ENCODE measurements around the gene PHF23.

Gene PHF23

DNA sequence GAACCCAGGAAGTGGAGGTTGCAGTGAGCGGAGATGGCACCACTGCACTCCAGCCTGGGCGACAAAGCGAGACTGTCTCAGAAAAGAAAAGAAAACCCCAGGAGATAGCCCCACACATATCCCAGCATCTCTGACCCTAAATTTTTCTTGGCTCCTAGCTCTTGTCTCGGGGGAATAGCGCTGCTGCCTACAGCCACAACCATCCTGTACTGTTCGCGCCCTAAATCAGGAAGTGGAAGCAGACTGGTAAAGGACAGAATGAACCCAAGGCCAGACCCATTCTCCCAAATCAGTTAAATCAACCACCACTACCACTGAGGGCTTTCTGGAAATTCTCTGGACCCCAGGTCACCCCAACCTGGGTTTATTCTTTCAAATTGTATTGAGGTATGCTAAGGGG is 10.6 kb upstream of the PHF23 start:
- H3K27ac ChIP-seq = peak overlapping the region; percentile 91; the same call in 1 of the 2 replicates
- TF ChIP-seq, protein P1, sequence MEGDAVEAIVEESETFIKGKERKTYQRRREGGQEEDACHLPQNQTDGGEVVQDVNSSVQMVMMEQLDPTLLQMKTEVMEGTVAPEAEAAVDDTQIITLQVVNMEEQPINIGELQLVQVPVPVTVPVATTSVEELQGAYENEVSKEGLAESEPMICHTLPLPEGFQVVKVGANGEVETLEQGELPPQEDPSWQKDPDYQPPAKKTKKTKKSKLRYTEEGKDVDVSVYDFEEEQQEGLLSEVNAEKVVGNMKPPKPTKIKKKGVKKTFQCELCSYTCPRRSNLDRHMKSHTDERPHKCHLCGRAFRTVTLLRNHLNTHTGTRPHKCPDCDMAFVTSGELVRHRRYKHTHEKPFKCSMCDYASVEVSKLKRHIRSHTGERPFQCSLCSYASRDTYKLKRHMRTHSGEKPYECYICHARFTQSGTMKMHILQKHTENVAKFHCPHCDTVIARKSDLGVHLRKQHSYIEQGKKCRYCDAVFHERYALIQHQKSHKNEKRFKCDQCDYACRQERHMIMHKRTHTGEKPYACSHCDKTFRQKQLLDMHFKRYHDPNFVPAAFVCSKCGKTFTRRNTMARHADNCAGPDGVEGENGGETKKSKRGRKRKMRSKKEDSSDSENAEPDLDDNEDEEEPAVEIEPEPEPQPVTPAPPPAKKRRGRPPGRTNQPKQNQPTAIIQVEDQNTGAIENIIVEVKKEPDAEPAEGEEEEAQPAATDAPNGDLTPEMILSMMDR (conservative IDR thresholded peaks at IDR 0.05) = no peak

DNA sequence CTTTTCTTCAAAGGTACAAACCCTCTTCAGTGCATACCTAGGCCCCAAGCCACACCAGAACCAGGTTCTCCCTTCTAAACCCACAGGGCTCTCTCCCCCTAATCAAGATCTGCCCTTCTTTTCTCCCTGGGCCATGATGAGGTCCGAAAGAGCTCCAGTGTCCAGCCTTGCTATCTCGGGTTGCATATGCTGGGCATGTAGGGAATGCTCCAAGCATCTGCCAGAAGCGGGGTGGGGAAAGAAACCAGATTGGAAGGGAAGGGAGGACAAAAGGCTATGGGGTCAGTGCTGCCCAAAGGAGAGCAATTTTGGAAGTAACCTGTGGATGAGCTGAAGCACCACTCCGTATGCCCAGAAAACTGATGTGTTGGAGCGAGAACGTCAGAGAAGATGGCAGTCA is 10.0 kb upstream of the PHF23 start:
- H3K27ac ChIP-seq = peak overlapping the region; percentile 91; the same call in 1 of the 2 replicates
- TF ChIP-seq, protein P1 (conservative IDR thresholded peaks at IDR 0.05) = no peak

DNA sequence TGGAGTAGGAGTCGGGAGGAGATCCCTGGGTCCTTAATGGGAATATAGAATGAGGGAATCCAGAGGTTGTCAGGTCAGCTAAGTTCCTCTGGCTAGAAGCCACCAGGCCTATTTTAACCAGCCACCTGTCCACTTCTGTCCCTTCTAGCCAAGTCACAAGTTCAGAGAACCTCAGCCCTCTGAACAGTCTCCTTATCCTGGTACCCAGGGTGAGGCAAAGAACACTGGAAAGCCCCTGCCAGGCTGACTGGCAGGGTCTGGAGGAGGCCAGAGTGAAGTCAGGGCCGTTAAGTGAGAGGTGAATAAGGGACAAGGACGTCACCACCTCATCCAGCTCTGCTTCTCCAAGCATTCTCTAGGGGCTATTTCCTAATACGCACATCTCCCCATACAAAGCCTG is 9.5 kb upstream of the PHF23 start:
- H3K27ac ChIP-seq = no peak overlapping the region

DNA sequence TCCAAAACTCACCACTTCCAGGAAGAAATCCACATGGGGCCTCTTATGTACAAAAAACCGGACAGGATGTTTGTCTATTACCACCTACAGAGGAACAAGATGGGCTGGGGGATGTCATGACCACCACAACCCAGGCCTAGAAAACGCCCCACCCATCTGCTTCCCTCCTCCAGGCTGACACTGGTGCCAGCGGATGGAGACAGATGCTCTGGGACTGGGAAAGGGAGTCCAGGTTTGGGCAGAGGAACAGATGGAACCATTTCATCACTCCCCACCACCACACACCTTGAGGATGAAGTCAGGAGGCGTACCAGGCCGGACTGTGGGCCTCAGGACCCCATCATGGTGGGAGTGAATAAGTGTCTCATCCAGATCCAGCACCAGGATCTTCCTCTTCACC is 7.5 kb upstream of the PHF23 start:
- TF ChIP-seq, protein P1 (conservative IDR thresholded peaks at IDR 0.05) = no peak
- no peak overlapping the region for H3K27ac ChIP-seq

More for the DNA sequence above, 9.5 kb upstream of the PHF23 start:
- TF ChIP-seq, protein P1 (conservative IDR thresholded peaks at IDR 0.05) = no peak

DNA sequence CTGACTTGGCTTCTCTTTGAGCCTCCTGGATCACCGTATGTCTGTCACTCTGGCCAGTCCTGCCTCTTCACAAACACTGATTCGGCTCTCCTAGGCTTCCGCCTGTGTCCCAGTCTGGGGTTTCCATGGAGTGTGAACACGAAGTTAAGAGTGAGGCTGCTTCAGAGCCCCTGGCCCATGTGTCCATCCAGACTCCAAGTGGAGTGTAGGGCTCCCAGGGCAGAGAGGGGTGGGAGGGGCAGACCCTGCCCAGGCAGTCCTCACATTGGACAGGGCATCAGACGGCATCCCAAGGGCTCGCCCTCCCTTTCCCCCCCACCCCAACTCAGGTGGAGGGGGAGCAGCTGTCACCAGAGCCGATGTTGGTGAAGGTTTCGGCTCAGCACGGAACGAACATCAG is 4.6 kb upstream of the PHF23 start:
- H3K27ac ChIP-seq = peak overlapping the region; percentile 92; the same call in 1 of the 2 replicates

DNA sequence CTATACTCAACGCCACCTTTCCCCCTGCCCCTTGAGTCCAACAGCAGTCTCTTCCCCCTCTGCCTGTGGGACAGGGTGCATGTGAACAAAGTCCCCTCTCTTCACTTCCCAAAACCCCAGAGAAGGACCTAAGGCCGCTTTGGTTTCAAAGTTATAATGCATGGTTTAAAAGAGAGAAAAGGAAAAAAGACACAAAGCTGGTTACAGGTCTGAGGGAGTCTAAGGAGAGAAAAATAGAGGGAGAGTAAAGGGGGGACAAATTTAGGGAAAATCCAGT is 4.1 kb upstream of the PHF23 start:
- peak overlapping the region; percentile 92 for H3K27ac ChIP-seq
- TF ChIP-seq, protein P1 (conservative IDR thresholded peaks at IDR 0.05) = no peak

DNA sequence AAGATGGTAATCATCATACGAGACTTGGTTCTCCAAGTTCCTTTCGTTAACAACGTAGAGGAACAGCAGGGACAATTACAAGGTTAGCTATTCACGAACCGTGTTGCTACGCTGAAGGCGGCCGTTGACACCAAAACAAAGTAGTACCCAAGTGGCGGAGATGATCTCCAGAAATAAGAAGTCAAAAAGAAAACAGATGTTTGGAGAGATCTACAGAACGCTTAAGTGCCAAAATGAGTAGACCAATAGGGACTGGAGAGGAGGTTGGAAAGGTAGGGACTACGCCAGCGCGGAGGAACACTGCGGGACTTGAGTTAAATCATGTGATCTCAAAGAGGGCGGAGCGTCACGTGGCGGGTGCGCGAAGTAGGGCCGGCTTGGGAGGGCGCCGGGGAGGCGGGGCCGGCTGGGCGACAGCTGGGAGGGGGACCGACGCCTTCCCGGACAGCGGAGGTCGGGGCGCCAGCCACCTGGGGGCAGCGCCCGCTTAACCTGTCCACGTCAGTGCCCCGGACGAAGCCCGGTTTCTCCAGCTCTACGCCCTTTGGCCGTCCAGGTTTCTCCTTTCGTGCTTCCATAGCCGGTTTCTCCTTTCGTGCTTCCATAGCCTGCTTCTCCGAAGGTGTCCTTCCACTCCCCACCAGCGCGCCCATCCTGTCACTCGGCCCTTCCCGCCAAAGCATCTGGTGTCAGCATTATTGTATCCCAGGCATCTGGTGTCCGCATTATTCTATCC is 3.6 kb upstream of the PHF23 start:
- peak overlapping the region; percentile 92 for H3K27ac ChIP-seq
- TF ChIP-seq, protein P1 (conservative IDR thresholded peaks at IDR 0.05) = no peak
